GM19372 (cell line): ENCODE data around the gene TBC1D2B.

Source experiments
- ATAC-seq: cut with Tn5 transposase; IDR thresholded peaks from one replicate; pipeline ENCODE4 v1.9.1; 2021; ENCODE audit warnings: mild to moderate bottlenecking, low read depth, moderate library complexity; ENCODE audit not compliant: unreplicated experiment

TBC1D2B gene

GRCh38 chr15:78075490-78076230 is 1.9 kb downstream of the TBC1D2B start:
- ATAC-seq, result no peak

- no peak for ATAC-seq
Observed at GRCh38 chr15:78073046-78073787, 4.3 kb downstream of the TBC1D2B start.

- no peak for ATAC-seq
Observed at GRCh38 chr15:78072080-78072892, 5.2 kb downstream of the TBC1D2B start.

GRCh38 chr15:78071383-78071782 is 6.1 kb downstream of the TBC1D2B start:
- no peak for ATAC-seq

- ATAC-seq, result no peak
Observed at GRCh38 chr15:78070049-78070700, 7.3 kb downstream of the TBC1D2B start.

- no peak for ATAC-seq
Observed at GRCh38 chr15:78069462-78070029, 8.0 kb downstream of the TBC1D2B start.

- ATAC-seq, result no peak
Observed at GRCh38 chr15:78069052-78069414, 8.5 kb downstream of the TBC1D2B start.

GRCh38 chr15:78067328-78068228 is 9.9 kb downstream of the TBC1D2B start:
- ATAC-seq, result no peak

- peak; percentile 68 for ATAC-seq
Observed at GRCh38 chr15:78065973-78066946, 11.3 kb downstream of the TBC1D2B start.

GRCh38 chr15:78065284-78065872 is 12.1 kb downstream of the TBC1D2B start:
- no peak for ATAC-seq

GRCh38 chr15:78064544-78064943 is 13.0 kb downstream of the TBC1D2B start:
- no peak for ATAC-seq

- ATAC-seq, result no peak
Observed at GRCh38 chr15:78063970-78064385, 13.5 kb downstream of the TBC1D2B start.

GRCh38 chr15:78063217-78063616 is 14.3 kb downstream of the TBC1D2B start:
- ATAC-seq, result no peak

GRCh38 chr15:78061963-78062427 is 15.5 kb downstream of the TBC1D2B start:
- ATAC-seq, result no peak

GRCh38 chr15:78060232-78060631 is 17.3 kb downstream of the TBC1D2B start:
- ATAC-seq, result no peak

GRCh38 chr15:78059110-78059839 is 18.2 kb downstream of the TBC1D2B start:
- ATAC-seq, result no peak

- no peak for ATAC-seq
Observed at GRCh38 chr15:78058401-78058935, 19.0 kb downstream of the TBC1D2B start.
